SK-N-SH treated with all-trans-retinoic acid at 6 μM for 48 hours (cell line): ENCODE results near the gene PDE7B.

ENCODE experiments used
- ATAC-seq: fragments of 200-7000 bp; cut with Tn5 transposase; 3 replicates; pipeline ENCODE4 v1.9.1; 2020; ENCODE audit warnings: mild to moderate bottlenecking, moderate library complexity
- ARNTL ChIP-seq: fragments of 450-650 bp; formaldehyde crosslinking; IDR thresholded peaks from 2 replicates; pipeline ENCODE4 v1.5.0; 2020; ENCODE audit warnings: low read depth, mild to moderate bottlenecking, moderate library complexity, borderline replicate concordance
- BACH2 ChIP-seq: fragments of 250-450 bp; sonication (Bioruptor Pico); IDR thresholded peaks from 2 replicates; pipeline ENCODE4 v1.9.0; 2021; ENCODE audit warnings: mild to moderate bottlenecking, borderline replicate concordance
- CREB5 ChIP-seq: fragments of 250-450 bp; sonication (Bioruptor Pico); IDR thresholded peaks from 2 replicates; pipeline ENCODE4 v1.5.1; 2020; ENCODE audit warnings: low read depth, mild to moderate bottlenecking, moderate library complexity
- CSRNP3 ChIP-seq: fragments of 250-450 bp; sonication (Bioruptor Pico); IDR thresholded peaks from 2 replicates; pipeline ENCODE4 v1.5.1; 2021; ENCODE audit warnings: mild to moderate bottlenecking, moderate library complexity
- ESRRG ChIP-seq: fragments of 250-450 bp; sonication (Bioruptor Pico); IDR thresholded peaks from 2 replicates; pipeline ENCODE4 v1.6.1; 2021; ENCODE audit warnings: mild to moderate bottlenecking
- GLIS3 ChIP-seq: fragments of 250-450 bp; sonication (Bioruptor Pico); IDR thresholded peaks from 2 replicates; pipeline ENCODE4 v1.5.0; 2020; ENCODE audit warnings: mild to moderate bottlenecking, moderate library complexity
- ISL1 ChIP-seq: fragments of 250-450 bp; sonication (Bioruptor Pico); IDR thresholded peaks from 2 replicates; pipeline ENCODE4 v2.1.2; 2022; ENCODE audit warnings: mild to moderate bottlenecking, moderate library complexity
- OSR1 ChIP-seq: fragments of 250-450 bp; sonication (Bioruptor Pico); IDR thresholded peaks from 2 replicates; pipeline ENCODE4 v1.8.0; 2022; ENCODE audit warnings: moderate library complexity, mild to moderate bottlenecking, inconsistent platforms
- PATZ1 ChIP-seq: fragments of 250-450 bp; sonication (Bioruptor Pico); IDR thresholded peaks from 2 replicates; pipeline ENCODE4 v1.8.0; 2020; ENCODE audit warnings: mild to moderate bottlenecking, moderate library complexity, borderline replicate concordance
- PPARA ChIP-seq: fragments of 250-450 bp; sonication (Bioruptor Pico); IDR thresholded peaks from 2 replicates; pipeline ENCODE4 v1.5.0; 2020; ENCODE audit warnings: mild to moderate bottlenecking, borderline replicate concordance
- RARB ChIP-seq: fragments of 250-450 bp; sonication (Bioruptor Pico); IDR thresholded peaks from 2 replicates; pipeline ENCODE4 v1.8.0; 2021; ENCODE audit warnings: mild to moderate bottlenecking, moderate library complexity
- SNAI2 ChIP-seq: fragments of 250-450 bp; sonication (Bioruptor Pico); IDR thresholded peaks from 2 replicates; pipeline ENCODE4 v1.5.0; 2020; ENCODE audit warnings: mild to moderate bottlenecking, moderate library complexity
- TCF4 ChIP-seq: fragments of 250-450 bp; sonication (Bioruptor Pico); IDR thresholded peaks from 2 replicates; pipeline ENCODE4 v1.8.0; 2021; ENCODE audit warnings: mild to moderate bottlenecking, moderate library complexity, borderline replicate concordance
- TOX ChIP-seq: fragments of 250-450 bp; sonication (Bioruptor Pico); IDR thresholded peaks from 2 replicates; pipeline ENCODE4 v1.8.0; 2021; ENCODE audit warnings: mild to moderate bottlenecking, moderate library complexity, borderline replicate concordance
- ZC3H10 ChIP-seq: fragments of 250-450 bp; sonication (Bioruptor Pico); IDR thresholded peaks from 2 replicates; pipeline ENCODE4 v1.5.1; 2021; ENCODE audit warnings: mild to moderate bottlenecking, moderate library complexity
- ZFP3 ChIP-seq: fragments of 250-450 bp; sonication (Bioruptor Pico); IDR thresholded peaks from 2 replicates; pipeline ENCODE4 v1.5.0; 2020; ENCODE audit warnings: mild to moderate bottlenecking, moderate library complexity
- ZFP30 ChIP-seq: fragments of 450-650 bp; formaldehyde crosslinking; IDR thresholded peaks from 2 replicates; pipeline ENCODE4 v1.5.0; 2022; ENCODE audit warnings: mild to moderate bottlenecking, moderate library complexity
- ZNF565 ChIP-seq: fragments of 450-650 bp; formaldehyde crosslinking; conservative IDR thresholded peaks from 2 replicates; pipeline ENCODE4 v1.5.0; 2020; ENCODE audit warnings: low read depth, mild to moderate bottlenecking, moderate library complexity
- ZNF70 ChIP-seq: fragments of 450-650 bp; formaldehyde crosslinking; IDR thresholded peaks from 2 replicates; pipeline ENCODE4 v1.5.0; 2020; ENCODE audit warnings: mild to moderate bottlenecking, moderate library complexity
- ZNF8 ChIP-seq: fragments of 450-650 bp; formaldehyde crosslinking; IDR thresholded peaks from 2 replicates; pipeline ENCODE4 v1.5.0; 2020; ENCODE audit warnings: mild to moderate bottlenecking, moderate library complexity
- TF ChIP-seq, protein P1 (sequence below): fragments of 250-450 bp; sonication (Bioruptor Pico); IDR thresholded peaks from 2 replicates; pipeline ENCODE4 v1.8.0; 2021; ENCODE audit warnings: low read depth, mild to moderate bottlenecking, moderate library complexity, borderline replicate concordance
- TF ChIP-seq, protein P2 (sequence below): fragments of 250-450 bp; sonication (Bioruptor Pico); IDR thresholded peaks from 2 replicates; pipeline ENCODE4 v1.5.0; 2020; ENCODE audit warnings: mild to moderate bottlenecking, moderate library complexity

The PDE7B gene

DNA sequence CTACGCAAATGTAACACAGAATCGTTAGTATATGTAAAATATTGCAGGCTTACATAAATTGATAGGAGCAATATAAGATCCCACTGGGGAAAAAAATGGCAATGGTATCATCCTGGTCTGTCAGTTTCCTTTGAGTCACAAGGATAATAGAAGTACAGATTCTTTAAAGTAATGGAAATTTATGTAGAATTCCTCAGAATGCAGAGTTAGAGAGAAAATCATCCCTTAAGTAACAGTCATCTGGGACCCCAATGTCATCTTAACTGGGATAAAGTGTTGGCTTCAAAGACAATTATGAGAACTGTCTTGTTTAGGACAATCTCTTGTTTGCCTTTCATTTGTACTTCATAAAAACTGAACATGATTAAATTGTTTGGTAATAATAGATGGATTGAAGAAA, 34.5 kb upstream of the PDE7B start:
- no peak for ATAC-seq
- TF ChIP-seq PPARA (CRISPR knock-in tag) (no peak), RARB (no peak), CSRNP3 (CRISPR knock-in tag) (no peak), ESRRG (CRISPR knock-in tag) (no peak), ISL1 (CRISPR knock-in tag) (no peak), BACH2 (no peak), ZNF70 (CRISPR knock-in tag) (no peak), GLIS3 (CRISPR knock-in tag) (no peak), ARNTL (no peak), ZFP30 (CRISPR knock-in tag) (no peak)
- TF ChIP-seq, all 23 proteins: peak for 0

DNA sequence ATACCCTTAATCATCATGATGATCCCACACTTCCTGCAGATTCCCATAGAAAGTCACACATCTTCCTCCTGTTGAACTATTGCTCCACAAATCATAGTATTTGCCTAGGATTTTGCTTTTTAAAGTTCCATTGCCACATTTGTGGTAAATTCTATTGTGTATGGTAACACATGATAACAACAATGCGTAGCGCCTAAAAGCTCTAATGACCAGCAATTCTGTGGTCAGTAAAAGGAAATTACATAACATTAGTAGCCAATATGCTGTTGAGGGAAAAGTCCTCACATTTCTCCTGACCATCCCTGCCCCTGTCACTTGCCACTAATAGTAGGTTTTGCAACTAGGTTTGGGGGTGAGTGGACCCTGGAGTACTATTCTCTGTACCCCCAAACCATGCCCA, 31.8 kb upstream of the PDE7B start:
- ATAC-seq: no peak
- TF ChIP-seq ESRRG (CRISPR knock-in tag): no peak
- no peak for TF ChIP-seq ZFP3 (CRISPR knock-in tag)
- no peak for TF ChIP-seq ZNF565 (CRISPR knock-in tag)
- no peak for TF ChIP-seq TOX (CRISPR knock-in tag)

DNA sequence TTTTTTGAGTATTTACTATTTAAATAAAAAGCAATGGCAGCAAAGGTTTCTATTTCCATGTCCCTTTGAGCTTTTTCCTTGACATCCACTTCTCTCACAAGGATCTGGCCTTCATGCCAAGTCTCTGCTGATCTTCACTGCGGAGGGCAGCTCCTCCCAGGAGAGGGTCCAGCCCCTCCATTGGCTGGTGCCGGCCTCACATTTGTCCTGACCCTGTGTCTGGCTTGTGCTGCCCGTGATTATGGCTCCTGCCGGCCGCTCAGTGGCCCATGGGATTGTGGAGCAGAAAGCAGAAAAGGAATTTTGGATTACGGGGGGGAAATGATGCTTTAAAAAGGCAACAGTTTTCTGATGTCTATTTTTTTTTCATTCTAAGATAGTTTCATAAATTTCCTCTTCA, 31.2 kb upstream of the PDE7B start:
- ATAC-seq: no peak
- TF ChIP-seq TCF4 (CRISPR knock-in tag) (no peak), ZFP30 (CRISPR knock-in tag) (no peak), ISL1 (CRISPR knock-in tag) (no peak), ZFP3 (CRISPR knock-in tag) (no peak), ESRRG (CRISPR knock-in tag) (no peak), ZC3H10 (CRISPR knock-in tag) (no peak)
- TF ChIP-seq, protein P1, sequence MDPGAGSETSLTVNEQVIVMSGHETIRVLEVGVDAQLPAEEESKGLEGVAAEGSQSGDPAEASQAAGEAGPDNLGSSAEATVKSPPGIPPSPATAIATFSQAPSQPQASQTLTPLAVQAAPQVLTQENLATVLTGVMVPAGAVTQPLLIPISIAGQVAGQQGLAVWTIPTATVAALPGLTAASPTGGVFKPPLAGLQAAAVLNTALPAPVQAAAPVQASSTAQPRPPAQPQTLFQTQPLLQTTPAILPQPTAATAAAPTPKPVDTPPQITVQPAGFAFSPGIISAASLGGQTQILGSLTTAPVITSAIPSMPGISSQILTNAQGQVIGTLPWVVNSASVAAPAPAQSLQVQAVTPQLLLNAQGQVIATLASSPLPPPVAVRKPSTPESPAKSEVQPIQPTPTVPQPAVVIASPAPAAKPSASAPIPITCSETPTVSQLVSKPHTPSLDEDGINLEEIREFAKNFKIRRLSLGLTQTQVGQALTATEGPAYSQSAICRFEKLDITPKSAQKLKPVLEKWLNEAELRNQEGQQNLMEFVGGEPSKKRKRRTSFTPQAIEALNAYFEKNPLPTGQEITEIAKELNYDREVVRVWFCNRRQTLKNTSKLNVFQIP: no peak

GRCh38 chr6:135823851-135824250, 27.6 kb upstream of the PDE7B start:
- no peak for TF ChIP-seq TOX (CRISPR knock-in tag)
- TF ChIP-seq, protein P2, sequence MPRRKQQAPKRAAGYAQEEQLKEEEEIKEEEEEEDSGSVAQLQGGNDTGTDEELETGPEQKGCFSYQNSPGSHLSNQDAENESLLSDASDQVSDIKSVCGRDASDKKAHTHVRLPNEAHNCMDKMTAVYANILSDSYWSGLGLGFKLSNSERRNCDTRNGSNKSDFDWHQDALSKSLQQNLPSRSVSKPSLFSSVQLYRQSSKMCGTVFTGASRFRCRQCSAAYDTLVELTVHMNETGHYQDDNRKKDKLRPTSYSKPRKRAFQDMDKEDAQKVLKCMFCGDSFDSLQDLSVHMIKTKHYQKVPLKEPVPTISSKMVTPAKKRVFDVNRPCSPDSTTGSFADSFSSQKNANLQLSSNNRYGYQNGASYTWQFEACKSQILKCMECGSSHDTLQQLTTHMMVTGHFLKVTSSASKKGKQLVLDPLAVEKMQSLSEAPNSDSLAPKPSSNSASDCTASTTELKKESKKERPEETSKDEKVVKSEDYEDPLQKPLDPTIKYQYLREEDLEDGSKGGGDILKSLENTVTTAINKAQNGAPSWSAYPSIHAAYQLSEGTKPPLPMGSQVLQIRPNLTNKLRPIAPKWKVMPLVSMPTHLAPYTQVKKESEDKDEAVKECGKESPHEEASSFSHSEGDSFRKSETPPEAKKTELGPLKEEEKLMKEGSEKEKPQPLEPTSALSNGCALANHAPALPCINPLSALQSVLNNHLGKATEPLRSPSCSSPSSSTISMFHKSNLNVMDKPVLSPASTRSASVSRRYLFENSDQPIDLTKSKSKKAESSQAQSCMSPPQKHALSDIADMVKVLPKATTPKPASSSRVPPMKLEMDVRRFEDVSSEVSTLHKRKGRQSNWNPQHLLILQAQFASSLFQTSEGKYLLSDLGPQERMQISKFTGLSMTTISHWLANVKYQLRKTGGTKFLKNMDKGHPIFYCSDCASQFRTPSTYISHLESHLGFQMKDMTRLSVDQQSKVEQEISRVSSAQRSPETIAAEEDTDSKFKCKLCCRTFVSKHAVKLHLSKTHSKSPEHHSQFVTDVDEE (CRISPR knock-in tag): no peak
- TF ChIP-seq PATZ1: no peak
- TF ChIP-seq ZNF565 (CRISPR knock-in tag): no peak
- no peak for TF ChIP-seq GLIS3 (CRISPR knock-in tag)
- no peak for TF ChIP-seq ESRRG (CRISPR knock-in tag)
- TF ChIP-seq, protein P1: no peak
- TF ChIP-seq ZNF8 (CRISPR knock-in tag): no peak
- TF ChIP-seq SNAI2 (CRISPR knock-in tag): no peak
- TF ChIP-seq ARNTL: no peak
- TF ChIP-seq TCF4 (CRISPR knock-in tag): no peak
- no peak for TF ChIP-seq BACH2
- no peak for TF ChIP-seq CREB5 (CRISPR knock-in tag)
- no peak for TF ChIP-seq OSR1 (CRISPR knock-in tag)
- no peak for TF ChIP-seq CSRNP3 (CRISPR knock-in tag)
- TF ChIP-seq PPARA (CRISPR knock-in tag): no peak
- TF ChIP-seq ISL1 (CRISPR knock-in tag): no peak

More at GRCh38 chr6:135823851-135824250, 27.6 kb upstream of the PDE7B start:
- ATAC-seq: no peak
